GM18867 (cell line): ENCODE measurements around the gene TAF15.

Source experiments
- ATAC-seq: cut with Tn5 transposase; IDR thresholded peaks from one replicate; pipeline ENCODE4 v1.9.1; 2021; ENCODE audit warnings: mild to moderate bottlenecking, moderate library complexity; ENCODE audit not compliant: unreplicated experiment

Gene TAF15

GRCh38 chr17:35868737-35869136 is 59.5 kb downstream of the TAF15 start, which contains the start of gene HEATR9:
HEATR9 (minus strand) TSS chr17:35868891; CDS start chr17:35868742, 149 bp downstream.
- no peak for ATAC-seq

GRCh38 chr17:35870906-35871819 is 61.9 kb downstream of the TAF15 start:
- ATAC-seq, result no peak

- no peak for ATAC-seq
Measured at GRCh38 chr17:35872196-35872980, 63.1 kb downstream of the TAF15 start.

- ATAC-seq, result no peak
Measured at GRCh38 chr17:35875072-35875799, 66.0 kb downstream of the TAF15 start.

GRCh38 chr17:35875800-35876139 is 66.5 kb downstream of the TAF15 start:
- ATAC-seq, result no peak

- ATAC-seq, result no peak
Measured at GRCh38 chr17:35876534-35876933, 67.2 kb downstream of the TAF15 start.

GRCh38 chr17:35877345-35878029 is 68.2 kb downstream of the TAF15 start:
- no peak for ATAC-seq

GRCh38 chr17:35878361-35878760 is 69.1 kb downstream of the TAF15 start:
- no peak for ATAC-seq

- ATAC-seq, result peak; percentile 85
Measured at GRCh38 chr17:35879773-35880654, 70.7 kb downstream of the TAF15 start, which contains the start of gene CCL5. CCL5 (minus strand) TSS chr17:35880360.

- peak; percentile 51 for ATAC-seq
Measured at GRCh38 chr17:35889241-35889640, 80.0 kb downstream of the TAF15 start.

GRCh38 chr17:35889818-35890773 is 80.8 kb downstream of the TAF15 start:
- no peak for ATAC-seq

- peak; percentile 71 for ATAC-seq
Measured at GRCh38 chr17:35890774-35891155, 81.5 kb downstream of the TAF15 start.

GRCh38 chr17:35891269-35891668 is 82.0 kb downstream of the TAF15 start:
- ATAC-seq, result no peak

- no peak for ATAC-seq
Measured at GRCh38 chr17:35892091-35893035, 83.1 kb downstream of the TAF15 start.

GRCh38 chr17:35893751-35894150 is 84.5 kb downstream of the TAF15 start:
- ATAC-seq, result no peak

GRCh38 chr17:35894206-35894605 is 84.9 kb downstream of the TAF15 start:
- ATAC-seq, result no peak
